Naive B cell (primary cell): ENCODE results near the gene SFT2D3. TPM values are rescaled to one million over a fixed set of nuclear protein-coding genes. Genes with fewer than 3 reads are reported as not detected.

Experiments used
- ATAC-seq, 2 donors: fragments of 150-1000 bp; cut with Tn5 transposase; 2 replicates each; pipeline ENCODE4 v1.10.0; 2021; ENCODE audit warnings: low read depth in 2 of 2, mild to moderate bottlenecking in 2 of 2, moderate library complexity in 2 of 2
- DNase-seq: peaks from one replicate; pipeline ENCODE4 v3.0.0; 2022
- H3K27ac Mint-ChIP-seq, 6 donors: one replicate each; pipeline ENCODE4 v1.8.0; 2020 to 2022; ENCODE audit warnings: mild to moderate bottlenecking in 6 of 6, mixed read lengths in 6 of 6, moderate library complexity in 5 of 6, inconsistent platforms in 2 of 6
- H3K27me3 Mint-ChIP-seq, 3 donors: one replicate each; pipeline ENCODE4 v1.8.0; 2021 to 2022; ENCODE audit warnings: mixed read lengths in 3 of 3, mild to moderate bottlenecking in 1 of 3
- H3K36me3 Mint-ChIP-seq, 2 donors: one replicate each; pipeline ENCODE4 v1.8.0; 2020 to 2022; ENCODE audit warnings: mixed read lengths in 2 of 2, inconsistent platforms in 1 of 2, mild to moderate bottlenecking in 1 of 2
- H3K4me1 Mint-ChIP-seq, 3 donors: one replicate each; pipeline ENCODE4 v1.8.0; 2020 to 2022; ENCODE audit warnings: mixed read lengths in 3 of 3, inconsistent platforms in 1 of 3, mild to moderate bottlenecking in 1 of 3, moderate library complexity in 1 of 3
- H3K4me3 Mint-ChIP-seq, 8 donors: one replicate each; pipeline ENCODE4 v1.8.0; 2020 to 2022; ENCODE audit warnings: mild to moderate bottlenecking in 8 of 8, mixed read lengths in 8 of 8, moderate library complexity in 8 of 8, inconsistent platforms in 2 of 8
- H3K9me3 Mint-ChIP-seq, 7 donors: one replicate each; pipeline ENCODE4 v1.8.0; 2020 to 2022; ENCODE audit warnings: mixed read lengths in 7 of 7, mild to moderate bottlenecking in 5 of 7, inconsistent platforms in 2 of 7, moderate library complexity in 1 of 7
- polyA plus RNA-seq, 6 donors: library from polyadenylated mRNA; unstranded; fragments of 300-500 nt; fragmentation: Illumina TruSeq; gene quantifications; one replicate each; pipeline ENCODE4 v1.2.3, GENCODE V29; 2021; ENCODE audit warnings: low read depth in 6 of 6

The SFT2D3 gene
- polyA plus RNA-seq, 6 donors from 2014 or later, result 0.28 to 3.0 (median 2.8) TPM; not detected in 1

GRCh38 chr2:127659408-127660290 is 41.6 kb upstream of the SFT2D3 start:
- Mint-ChIP-seq H3K27ac (no peak overlapping the region), H3K9me3 (peaks cover 0 to 6% (median 0%) of the 10 kb centered on the region in 7 donors), H3K27me3 (peaks cover 4 to 32% (median 29%) of the 10 kb centered on the region in 3 donors), H3K36me3 (peaks cover 0 to 7% of the 10 kb centered on the region in 2 donors), H3K4me3 (no peak overlapping the region), H3K4me1 (peaks cover 9 to 23% (median 10%) of the 10 kb centered on the region in 3 donors)
- DNase-seq (no peak), ATAC-seq (peak in 1 of 2 donors; percentile 39)

GRCh38 chr2:127660291-127660578 is 41.1 kb upstream of the SFT2D3 start:
- H3K9me3 Mint-ChIP-seq, result peaks cover 0 to 6% (median 0%) of the 10 kb centered on the region in 7 donors
- no peak overlapping the region for H3K27ac Mint-ChIP-seq
- no peak overlapping the region for H3K4me3 Mint-ChIP-seq
- H3K27me3 Mint-ChIP-seq, result peaks cover 9 to 38% (median 31%) of the 10 kb centered on the region in 3 donors
- ATAC-seq (no peak), DNase-seq (no peak)
- H3K4me1 Mint-ChIP-seq, result peaks cover 6 to 23% (median 9%) of the 10 kb centered on the region in 3 donors
- peaks cover 0 to 7% of the 10 kb centered on the region in 2 donors for H3K36me3 Mint-ChIP-seq

GRCh38 chr2:127661072-127661649 is 40.1 kb upstream of the SFT2D3 start:
- ATAC-seq, result no peak
- H3K27me3 Mint-ChIP-seq, result peaks cover 18 to 45% (median 38%) of the 10 kb centered on the region in 3 donors
- no peak overlapping the region for H3K27ac Mint-ChIP-seq
- H3K4me1 Mint-ChIP-seq, result peaks cover 6 to 23% (median 9%) of the 10 kb centered on the region in 3 donors
- H3K4me3 Mint-ChIP-seq, result no peak overlapping the region
- H3K9me3 Mint-ChIP-seq, result peaks cover 0 to 6% (median 0%) of the 10 kb centered on the region in 7 donors
- H3K36me3 Mint-ChIP-seq, result peaks cover 0 to 7% of the 10 kb centered on the region in 2 donors
- DNase-seq, result no peak

GRCh38 chr2:127661949-127662510 is 39.3 kb upstream of the SFT2D3 start:
- H3K27me3 Mint-ChIP-seq, result peaks cover 26 to 53% (median 46%) of the 10 kb centered on the region in 3 donors
- H3K4me3 Mint-ChIP-seq, result no peak overlapping the region
- peaks cover 6 to 17% (median 9%) of the 10 kb centered on the region in 3 donors for H3K4me1 Mint-ChIP-seq
- no peak overlapping the region for H3K27ac Mint-ChIP-seq
- H3K36me3 Mint-ChIP-seq, result peaks cover 0 to 7% of the 10 kb centered on the region in 2 donors
- DNase-seq (no peak), ATAC-seq (no peak)
- H3K9me3 Mint-ChIP-seq, result peaks cover 0 to 6% (median 0%) of the 10 kb centered on the region in 7 donors

- Mint-ChIP-seq H3K4me1 (peaks cover 6 to 17% (median 9%) of the 10 kb centered on the region in 3 donors), H3K27me3 (peaks cover 31 to 53% (median 46%) of the 10 kb centered on the region in 3 donors), H3K36me3 (peaks cover 0 to 7% of the 10 kb centered on the region in 2 donors), H3K9me3 (peaks cover 0 to 6% (median 0%) of the 10 kb centered on the region in 7 donors), H3K4me3 (peak overlapping the region in 1 of 8 donors; percentile 63), H3K27ac (no peak overlapping the region)
- ATAC-seq (no peak), DNase-seq (no peak)
Observed at GRCh38 chr2:127662937-127663565, 38.2 kb upstream of the SFT2D3 start.

- H3K36me3 Mint-ChIP-seq, result peaks cover 0 to 7% of the 10 kb centered on the region in 2 donors
- DNase-seq, result no peak
- H3K27ac Mint-ChIP-seq, result peak overlapping the region in 1 of 6 donors; percentile 53
- peak in 1 of 2 donors; percentile 16 for ATAC-seq
- peaks cover 31 to 53% (median 46%) of the 10 kb centered on the region in 3 donors for H3K27me3 Mint-ChIP-seq
- peaks cover 0 to 6% (median 0%) of the 10 kb centered on the region in 7 donors for H3K9me3 Mint-ChIP-seq
- H3K4me1 Mint-ChIP-seq, result peaks cover 6 to 16% (median 9%) of the 10 kb centered on the region in 3 donors
- H3K4me3 Mint-ChIP-seq, result peak overlapping the region in 5 of 8 donors; percentile 20 to 63 (median 48)
Observed at GRCh38 chr2:127663566-127664064, 37.7 kb upstream of the SFT2D3 start.

- Mint-ChIP-seq H3K27ac (peak overlapping the region in 1 of 6 donors; percentile 53), H3K4me3 (peak overlapping the region in 6 of 8 donors; percentile 20 to 51 (median 38)), H3K36me3 (peaks cover 0 to 7% of the 10 kb centered on the region in 2 donors), H3K27me3 (peaks cover 35 to 49% (median 46%) of the 10 kb centered on the region in 3 donors), H3K9me3 (peaks cover 0 to 6% (median 0%) of the 10 kb centered on the region in 7 donors), H3K4me1 (peaks cover 6 to 11% (median 9%) of the 10 kb centered on the region in 3 donors)
- no peak for DNase-seq
- ATAC-seq, result peak; percentile 27 to 52
Observed at GRCh38 chr2:127664065-127664894, 37.0 kb upstream of the SFT2D3 start.

GRCh38 chr2:127664895-127665225 is 36.4 kb upstream of the SFT2D3 start:
- Mint-ChIP-seq H3K4me1 (peaks cover 6 to 8% (median 7%) of the 10 kb centered on the region in 3 donors), H3K4me3 (peak overlapping the region in 2 of 8 donors; percentile 12 to 61), H3K36me3 (peaks cover 0 to 7% of the 10 kb centered on the region in 2 donors), H3K9me3 (peaks cover 0 to 5% (median 0%) of the 10 kb centered on the region in 7 donors), H3K27ac (no peak overlapping the region), H3K27me3 (peaks cover 35 to 49% (median 46%) of the 10 kb centered on the region in 3 donors)
- ATAC-seq (no peak), DNase-seq (no peak)

- peaks cover 5 to 6% (median 6%) of the 10 kb centered on the region in 3 donors for H3K4me1 Mint-ChIP-seq
- H3K36me3 Mint-ChIP-seq, result peaks cover 0 to 7% of the 10 kb centered on the region in 2 donors
- H3K4me3 Mint-ChIP-seq, result no peak overlapping the region
- H3K27me3 Mint-ChIP-seq, result peaks cover 35 to 50% (median 46%) of the 10 kb centered on the region in 3 donors
- no peak for ATAC-seq
- no peak for DNase-seq
- H3K9me3 Mint-ChIP-seq, result peaks cover 0 to 1% (median 0%) of the 10 kb centered on the region in 7 donors
- no peak overlapping the region for H3K27ac Mint-ChIP-seq
Observed at GRCh38 chr2:127665267-127665893, 35.9 kb upstream of the SFT2D3 start.

GRCh38 chr2:127669056-127669455 is 32.2 kb upstream of the SFT2D3 start:
- DNase-seq (no peak), ATAC-seq (no peak)
- Mint-ChIP-seq H3K27ac (no peak overlapping the region), H3K36me3 (no peaks in the 10 kb centered on the region), H3K4me3 (no peak overlapping the region), H3K4me1 (peaks cover 0 to 5% (median 2%) of the 10 kb centered on the region in 3 donors), H3K27me3 (peaks cover 45 to 60% (median 45%) of the 10 kb centered on the region in 3 donors), H3K9me3 (peaks cover 0 to 2% (median 0%) of the 10 kb centered on the region in 7 donors)

- Mint-ChIP-seq H3K27me3 (peaks cover 40 to 55% (median 49%) of the 10 kb centered on the region in 3 donors), H3K27ac (no peak overlapping the region), H3K4me3 (no peak overlapping the region), H3K4me1 (peaks cover 4 to 11% (median 6%) of the 10 kb centered on the region in 3 donors), H3K36me3 (no peaks in the 10 kb centered on the region), H3K9me3 (peaks cover 0 to 2% (median 0%) of the 10 kb centered on the region in 7 donors)
- ATAC-seq, result no peak
- DNase-seq, result no peak
Observed at GRCh38 chr2:127670055-127670956, 31.0 kb upstream of the SFT2D3 start.
